Cardiac fibroblast (primary cell): Measurements from ENCODE around the gene SERPINA10.

Experiments
- DNase-seq, 2 donors: peaks; one replicate each; pipeline versions ENCODE4 v3.0.0 to v3.0.0-alpha.2; 2010; ENCODE audit warnings: low read depth in 2 of 2
- H3K4me3 ChIP-seq, 2 donors: replicated peaks in 1 of 2; 1 replicate in 1 of 2; 2 replicates in 1 of 2; pipeline ENCODE4 v1.5.1; 2011; ENCODE audit warnings: low read depth in 2 of 2, low read length in 2 of 2, mild to moderate bottlenecking in 2 of 2, moderate library complexity in 1 of 2
- TF ChIP-seq, protein P1 (sequence below): IDR thresholded peaks from one replicate; pipeline ENCODE4 v1.5.1; 2011; ENCODE audit warnings: low read depth, mild to moderate bottlenecking, low read length, inconsistent platforms

Gene SERPINA10

DNA sequence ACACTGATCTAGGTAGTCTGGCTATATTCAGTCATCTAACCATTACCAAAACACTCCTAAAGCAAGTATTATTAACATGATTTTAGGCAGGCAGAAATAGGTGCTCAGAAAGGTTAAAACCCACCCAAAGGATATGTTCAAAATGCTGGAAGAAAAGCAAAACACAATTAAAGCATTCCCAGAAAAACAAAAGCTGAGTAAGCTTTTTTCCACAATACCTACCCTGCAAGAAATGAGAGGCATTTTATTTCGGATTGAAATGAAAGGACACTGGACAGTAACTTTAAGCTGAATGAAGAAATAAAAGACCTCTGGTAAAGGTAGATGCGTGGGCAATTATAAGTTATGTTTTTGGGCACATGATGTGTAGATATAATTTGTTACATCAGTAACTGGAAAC, 21.8 kb upstream of the SERPINA10 start:
- no peak overlapping the region for H3K4me3 ChIP-seq
- no peak for DNase-seq
- TF ChIP-seq, protein P1, sequence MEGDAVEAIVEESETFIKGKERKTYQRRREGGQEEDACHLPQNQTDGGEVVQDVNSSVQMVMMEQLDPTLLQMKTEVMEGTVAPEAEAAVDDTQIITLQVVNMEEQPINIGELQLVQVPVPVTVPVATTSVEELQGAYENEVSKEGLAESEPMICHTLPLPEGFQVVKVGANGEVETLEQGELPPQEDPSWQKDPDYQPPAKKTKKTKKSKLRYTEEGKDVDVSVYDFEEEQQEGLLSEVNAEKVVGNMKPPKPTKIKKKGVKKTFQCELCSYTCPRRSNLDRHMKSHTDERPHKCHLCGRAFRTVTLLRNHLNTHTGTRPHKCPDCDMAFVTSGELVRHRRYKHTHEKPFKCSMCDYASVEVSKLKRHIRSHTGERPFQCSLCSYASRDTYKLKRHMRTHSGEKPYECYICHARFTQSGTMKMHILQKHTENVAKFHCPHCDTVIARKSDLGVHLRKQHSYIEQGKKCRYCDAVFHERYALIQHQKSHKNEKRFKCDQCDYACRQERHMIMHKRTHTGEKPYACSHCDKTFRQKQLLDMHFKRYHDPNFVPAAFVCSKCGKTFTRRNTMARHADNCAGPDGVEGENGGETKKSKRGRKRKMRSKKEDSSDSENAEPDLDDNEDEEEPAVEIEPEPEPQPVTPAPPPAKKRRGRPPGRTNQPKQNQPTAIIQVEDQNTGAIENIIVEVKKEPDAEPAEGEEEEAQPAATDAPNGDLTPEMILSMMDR: no peak

DNA sequence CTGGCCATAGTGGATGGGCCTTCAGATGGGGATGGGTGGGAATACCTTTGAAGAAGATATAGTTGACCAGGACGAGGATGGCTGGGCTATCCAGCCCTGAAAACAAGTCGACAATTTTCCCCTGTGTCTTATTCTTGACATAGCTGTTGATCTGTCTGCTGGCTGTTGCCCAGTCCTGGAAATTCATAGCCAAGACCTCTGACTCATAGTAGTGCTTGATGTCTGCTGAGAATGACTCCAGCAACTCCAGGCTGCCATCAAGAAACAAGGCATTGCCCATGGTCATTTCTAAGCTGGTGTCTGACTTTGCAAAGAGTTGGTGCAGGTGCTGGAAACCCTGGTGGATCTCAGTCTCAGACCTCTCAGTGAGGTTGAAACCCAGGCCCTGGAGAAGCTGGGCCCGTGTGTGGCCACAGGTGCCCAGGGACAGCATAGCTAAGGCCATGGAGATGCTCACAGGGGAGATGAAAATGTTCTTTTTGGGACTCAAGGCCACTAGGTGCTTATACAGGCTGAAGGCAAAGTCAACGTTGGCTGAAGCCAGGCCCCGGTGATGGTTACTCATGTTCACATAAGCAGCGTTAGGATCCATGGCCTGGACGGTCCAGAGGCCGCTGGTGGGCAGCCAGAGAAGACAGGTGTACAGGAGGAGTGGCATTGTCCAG, 21.1 kb upstream of the SERPINA10 start:
- TF ChIP-seq, protein P1: no peak
- peak; percentile 43 to 68 for DNase-seq

DNA sequence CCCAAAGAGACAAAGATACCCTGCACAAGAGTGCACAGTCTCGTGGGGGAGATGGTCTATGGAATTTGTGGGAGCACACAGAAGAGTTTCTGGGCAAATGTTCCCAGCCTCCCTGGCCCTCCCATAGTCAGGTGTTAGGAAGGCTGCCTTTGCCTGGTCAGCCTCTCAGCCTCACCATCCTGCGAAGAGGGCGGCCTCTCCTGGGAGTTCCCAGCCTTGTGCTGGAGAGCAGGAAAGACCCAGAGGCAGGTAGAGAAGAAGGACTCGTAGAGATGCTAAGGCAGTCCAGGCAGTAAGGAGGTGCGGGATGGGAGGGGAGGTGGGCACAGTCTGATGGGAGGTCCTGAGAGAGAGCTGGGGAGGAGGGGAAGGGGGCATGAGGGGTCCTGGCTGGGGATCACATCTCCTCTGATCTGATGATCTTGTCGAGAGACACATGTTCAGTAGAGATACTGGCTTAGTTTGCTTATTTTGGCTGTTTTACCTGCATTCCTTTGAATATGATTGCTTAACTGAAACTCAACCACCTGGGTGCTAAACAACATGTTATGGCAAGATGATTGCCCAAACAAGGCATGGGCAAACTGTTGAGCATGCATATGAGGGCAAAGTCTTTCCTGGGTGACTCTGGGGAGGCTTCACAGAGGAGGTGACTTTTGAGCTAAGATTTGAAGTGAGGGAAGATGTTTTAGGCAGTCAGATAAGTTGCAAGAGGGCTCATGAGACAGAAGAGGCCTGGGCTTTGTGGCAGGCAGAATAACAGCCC, 19.6 kb upstream of the SERPINA10 start:
- DNase-seq: no peak
- TF ChIP-seq, protein P1: no peak
- no peak overlapping the region for H3K4me3 ChIP-seq

More for the DNA sequence above, 21.1 kb upstream of the SERPINA10 start:
- no peak overlapping the region for H3K4me3 ChIP-seq

DNA sequence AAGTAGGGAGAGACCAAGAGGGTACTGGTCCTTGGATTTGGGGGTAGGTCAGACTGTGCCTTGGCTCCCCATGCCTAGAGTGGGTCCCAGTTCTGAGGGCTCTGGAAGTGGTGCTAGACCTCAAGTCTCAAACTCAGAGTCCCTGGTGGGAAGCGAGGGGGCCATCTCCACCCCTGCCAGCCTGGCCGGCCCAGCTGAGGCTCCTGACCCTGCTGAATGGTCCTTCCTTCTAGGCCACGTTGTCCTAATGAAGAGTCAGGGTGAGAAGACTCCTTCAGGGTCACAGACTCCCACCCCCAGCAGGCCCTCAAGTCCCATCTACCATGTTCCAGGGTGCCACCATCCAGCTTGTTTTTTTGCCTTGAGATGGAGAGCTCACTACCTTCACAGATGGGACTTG, 17.2 kb upstream of the SERPINA10 start:
- no peak overlapping the region for H3K4me3 ChIP-seq
- TF ChIP-seq, protein P1: no peak
- no peak for DNase-seq

DNA sequence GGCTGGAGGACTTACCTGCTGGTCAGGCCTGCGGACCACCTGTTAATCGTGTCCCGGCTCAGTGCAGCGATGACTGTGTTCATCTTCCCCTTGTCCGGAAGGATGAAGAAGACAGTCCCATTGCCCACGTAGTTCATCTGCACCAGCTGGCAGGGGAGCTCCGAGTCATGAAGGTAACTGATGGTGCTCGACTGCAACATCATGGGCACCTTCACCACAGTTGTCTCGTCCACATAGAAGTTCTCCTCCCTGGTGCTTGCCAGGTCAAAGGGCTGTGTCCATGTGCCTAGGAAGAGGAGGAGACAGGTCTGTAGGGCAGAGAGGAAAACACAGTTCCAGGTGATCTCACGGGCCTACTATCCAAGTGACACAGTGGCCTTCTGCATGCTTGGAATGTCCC, 16.7 kb upstream of the SERPINA10 start:
- TF ChIP-seq, protein P1: no peak
- H3K4me3 ChIP-seq: no peak overlapping the region
- no peak for DNase-seq

DNA sequence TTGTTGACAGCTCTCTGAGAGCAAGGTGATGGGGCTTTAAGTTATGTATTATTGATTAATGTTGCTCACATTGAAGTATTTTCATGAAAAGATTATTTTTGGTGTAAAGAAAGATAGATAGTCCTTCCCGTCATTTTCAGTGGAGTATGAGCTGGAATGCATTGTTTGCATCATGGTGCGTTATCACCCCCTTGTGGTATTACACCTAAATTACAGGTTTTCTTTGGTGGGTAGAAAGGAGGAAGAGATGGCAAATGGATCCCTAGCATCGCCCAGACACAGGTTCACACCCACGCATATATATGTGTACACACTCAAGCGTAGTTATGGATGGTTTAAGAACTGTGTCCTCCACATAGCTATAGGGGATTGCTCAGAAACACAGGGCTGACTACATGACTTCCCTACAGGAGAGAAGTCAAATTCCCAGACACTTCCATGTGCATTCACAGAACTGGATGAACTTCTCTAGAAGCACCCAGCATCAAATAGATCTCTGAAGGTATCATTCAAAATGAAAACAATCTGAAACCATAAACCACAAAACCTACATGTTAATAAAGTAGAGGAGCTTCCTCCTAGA, 14.4 kb upstream of the SERPINA10 start:
- peak in 1 of 2 donors; percentile 18 for DNase-seq

More for the DNA sequence above, 14.4 kb upstream of the SERPINA10 start:
- H3K4me3 ChIP-seq: no peak overlapping the region
- TF ChIP-seq, protein P1: peak; percentile 13
